ENCODE results near the gene BST1. TPM values are rescaled to one million over a fixed set of nuclear protein-coding genes. Genes with fewer than 3 reads are reported as not detected.
A peak's percentile ranks its signal among the peaks of the same experiment; 100 is the strongest.
"Not testable (repeated sequence)": the region's sequence is repeated elsewhere in the genome, so short reads cannot be mapped to it uniquely, and the experiment has no call there.

The BST1 gene
- total RNA-seq, 1 donor from 2014 or later: 2.6 TPM

DNA sequence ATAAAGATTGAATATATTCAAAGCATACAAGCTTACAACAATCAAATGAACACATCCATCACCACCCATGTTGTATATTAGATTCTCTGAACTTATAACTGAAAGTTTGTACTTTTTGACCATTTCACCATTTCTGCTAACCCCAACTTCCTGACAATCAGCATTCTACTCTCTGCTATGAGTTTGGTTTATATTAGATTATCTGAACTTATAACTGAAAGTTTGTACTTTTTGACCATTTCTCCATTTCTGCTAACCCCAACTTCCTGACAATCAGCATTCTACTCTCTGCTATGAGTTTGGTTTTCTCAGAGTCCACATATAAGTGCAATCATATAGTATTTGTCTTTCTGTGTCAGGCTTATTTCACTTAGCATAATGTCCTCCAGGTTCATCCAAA lies 59.6 kb downstream of the BST1 start:
- intact Hi-C loops (cut with DNase I); DNase-seq; ATAC-seq (ENCODE audit: poor library complexity): not testable (repeated sequence)

DNA sequence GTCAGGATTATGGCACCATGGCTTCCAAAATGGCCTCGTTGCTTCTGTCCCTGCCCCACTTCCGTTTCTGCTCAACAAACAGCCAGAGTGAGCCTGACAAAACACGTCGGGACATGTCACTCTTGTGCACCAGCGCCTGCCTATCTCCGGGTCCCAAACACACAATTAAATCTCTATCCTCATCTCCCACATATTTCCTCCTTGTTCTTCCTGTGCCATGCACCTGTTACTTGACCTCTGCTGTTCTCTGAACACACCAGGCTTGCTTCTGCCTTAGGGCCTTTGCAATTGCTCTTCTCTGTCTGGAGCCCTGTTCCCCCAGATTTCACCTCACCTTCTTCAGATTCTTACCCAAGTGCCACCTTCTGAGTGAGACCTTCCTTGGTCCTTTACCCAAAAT lies 62.5 kb downstream of the BST1 start:
- DNase-seq (no peak), ATAC-seq (ENCODE audit: poor library complexity) (no peak)
- intact Hi-C loops (cut with DNase I): no loop called here

DNA sequence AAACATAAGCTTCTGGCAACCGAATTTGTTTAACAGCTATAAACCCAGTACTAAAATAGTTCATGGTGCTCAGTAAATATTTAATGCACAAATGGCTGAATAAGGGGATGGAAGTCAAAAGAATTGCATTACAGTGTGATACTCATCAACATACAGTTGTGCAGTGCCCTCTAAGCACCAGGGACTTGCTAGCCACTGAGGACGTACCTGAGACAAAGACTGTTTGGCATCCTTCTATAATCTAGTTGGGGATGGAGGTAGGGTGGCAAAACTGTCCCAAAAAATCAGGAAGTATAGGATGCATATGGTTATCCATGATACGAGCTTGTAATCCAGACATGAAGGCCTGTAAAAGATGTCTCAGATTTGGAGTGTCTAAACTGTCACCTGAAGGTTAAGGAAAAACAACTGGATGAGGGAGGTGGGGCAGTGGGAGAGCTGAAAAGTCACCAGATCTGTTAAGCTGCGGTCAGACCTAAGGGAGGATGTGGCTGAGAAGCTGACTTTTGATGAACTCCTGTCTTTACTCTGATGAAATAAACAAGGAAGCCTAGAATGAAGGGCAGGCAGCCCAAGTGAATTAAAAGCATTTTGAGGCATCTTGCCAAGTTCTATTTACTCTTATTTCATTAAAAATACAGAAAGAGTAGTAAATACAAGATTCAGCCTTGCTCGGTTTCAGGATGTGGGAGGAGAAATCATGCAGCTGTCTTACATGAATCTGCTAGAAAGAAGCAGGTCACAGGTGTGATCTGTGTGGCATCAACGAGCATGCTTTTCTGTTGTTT lies 63.2 kb downstream of the BST1 start:
- DNase-seq: no peak
- intact Hi-C loops (cut with DNase I): no loop called here
- no peak for ATAC-seq (ENCODE audit: poor library complexity)

DNA sequence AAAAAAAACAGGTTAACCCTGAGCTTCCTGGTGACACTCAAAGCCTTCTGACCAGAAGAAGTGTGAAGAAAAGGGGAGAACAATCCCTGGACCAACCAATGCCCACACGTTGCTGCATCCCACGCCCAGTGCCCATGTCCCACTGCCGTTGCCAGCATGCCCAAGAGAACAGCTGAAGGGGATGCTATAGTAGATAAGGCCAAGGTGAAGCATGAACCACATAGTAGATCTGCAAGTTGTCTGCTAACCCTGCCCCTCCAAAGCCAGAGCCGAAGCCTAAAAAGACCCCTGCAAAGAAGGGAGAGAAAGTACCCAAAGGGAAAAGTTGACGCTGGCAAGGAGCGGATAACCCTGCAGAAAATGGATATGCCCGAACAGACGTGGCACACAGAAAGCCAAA lies 64.0 kb downstream of the BST1 start:
- ATAC-seq (ENCODE audit: poor library complexity) (no peak), DNase-seq (no peak)
- intact Hi-C loops (cut with DNase I): no loop called here

DNA sequence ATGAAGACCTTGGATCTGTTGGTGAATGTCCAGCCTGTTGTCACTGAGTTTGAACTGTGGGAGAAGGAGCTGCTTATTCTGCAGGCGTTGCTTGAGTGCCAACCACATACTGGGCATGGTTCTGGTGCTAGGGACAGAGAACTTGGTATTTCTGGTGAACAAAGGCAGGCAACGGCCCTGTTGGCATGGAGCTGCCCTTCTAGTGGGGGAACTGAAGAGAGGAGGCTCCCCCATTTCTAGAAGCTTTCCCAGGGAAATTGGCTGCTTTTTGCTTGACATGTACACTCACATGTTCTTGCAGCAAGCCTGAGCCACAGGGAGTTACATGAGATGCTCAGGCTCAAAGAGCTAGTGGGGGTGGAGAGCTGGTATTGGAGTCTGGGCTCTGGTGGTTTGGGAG lies 66.3 kb downstream of the BST1 start:
- intact Hi-C loops (cut with DNase I): no loop called here
- DNase-seq (no peak), ATAC-seq (ENCODE audit: poor library complexity) (no peak)

DNA sequence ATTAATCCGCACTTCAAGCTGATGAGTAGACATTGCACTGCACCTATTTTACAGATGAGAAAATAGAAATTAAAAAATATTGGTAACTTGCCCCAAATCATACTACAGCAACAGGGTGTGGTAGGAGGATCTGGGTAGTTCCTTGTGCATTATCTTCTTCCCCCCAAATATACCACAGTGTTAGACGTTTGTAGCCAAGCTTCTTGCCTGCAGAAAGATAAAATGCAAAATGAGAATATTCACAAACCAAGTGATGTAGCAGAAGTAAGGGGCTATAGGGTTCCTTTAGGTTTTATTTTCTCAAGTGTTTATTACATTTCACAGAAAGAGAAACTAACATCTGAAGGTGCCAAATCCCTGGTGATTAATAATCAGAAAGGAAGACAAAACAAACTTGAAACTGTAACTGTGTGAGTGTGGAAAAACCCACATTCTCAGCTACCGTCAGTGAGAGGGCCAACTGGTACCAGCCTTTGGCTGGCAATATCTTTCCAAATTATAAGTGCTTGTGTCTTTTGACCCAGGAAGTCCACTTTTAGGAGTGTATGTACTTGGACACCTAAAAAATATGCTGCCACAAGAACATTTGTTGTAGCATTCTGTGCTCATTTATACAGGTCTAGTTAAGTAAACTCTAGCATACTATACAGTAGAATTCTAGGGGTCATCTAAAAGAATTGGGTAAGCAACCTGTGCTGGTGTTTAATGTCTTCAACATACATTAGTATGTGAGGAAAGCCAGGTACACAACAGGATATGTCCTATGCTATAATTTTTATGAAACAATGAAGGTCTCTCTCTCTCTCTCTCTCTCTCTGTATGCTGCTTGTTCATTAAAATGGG lies 68.6 kb downstream of the BST1 start:
- intact Hi-C loops (cut with DNase I): no loop called here
- DNase-seq (no peak), ATAC-seq (ENCODE audit: poor library complexity) (no peak)

DNA sequence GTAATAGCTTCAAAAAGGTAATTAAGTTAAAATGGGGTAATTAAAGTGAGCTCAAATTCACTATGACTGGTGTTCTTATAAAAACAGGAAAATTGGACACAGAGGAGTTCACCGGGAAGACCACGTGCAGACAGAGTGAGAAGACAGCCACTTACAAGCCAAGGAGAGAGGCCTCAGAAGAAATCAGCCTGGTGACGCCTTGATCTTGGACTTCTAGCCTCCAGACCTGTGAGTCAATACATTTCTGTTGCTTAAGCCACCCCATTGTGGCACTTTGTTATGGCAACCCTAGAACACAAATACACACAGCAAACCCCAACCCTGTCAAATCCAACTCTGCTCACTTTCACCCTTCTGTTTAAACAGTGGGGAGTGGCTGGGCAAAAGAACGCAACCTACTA lies 71.2 kb downstream of the BST1 start:
- ATAC-seq (ENCODE audit: poor library complexity): no peak
- intact Hi-C loops (cut with DNase I): no loop called here

DNA sequence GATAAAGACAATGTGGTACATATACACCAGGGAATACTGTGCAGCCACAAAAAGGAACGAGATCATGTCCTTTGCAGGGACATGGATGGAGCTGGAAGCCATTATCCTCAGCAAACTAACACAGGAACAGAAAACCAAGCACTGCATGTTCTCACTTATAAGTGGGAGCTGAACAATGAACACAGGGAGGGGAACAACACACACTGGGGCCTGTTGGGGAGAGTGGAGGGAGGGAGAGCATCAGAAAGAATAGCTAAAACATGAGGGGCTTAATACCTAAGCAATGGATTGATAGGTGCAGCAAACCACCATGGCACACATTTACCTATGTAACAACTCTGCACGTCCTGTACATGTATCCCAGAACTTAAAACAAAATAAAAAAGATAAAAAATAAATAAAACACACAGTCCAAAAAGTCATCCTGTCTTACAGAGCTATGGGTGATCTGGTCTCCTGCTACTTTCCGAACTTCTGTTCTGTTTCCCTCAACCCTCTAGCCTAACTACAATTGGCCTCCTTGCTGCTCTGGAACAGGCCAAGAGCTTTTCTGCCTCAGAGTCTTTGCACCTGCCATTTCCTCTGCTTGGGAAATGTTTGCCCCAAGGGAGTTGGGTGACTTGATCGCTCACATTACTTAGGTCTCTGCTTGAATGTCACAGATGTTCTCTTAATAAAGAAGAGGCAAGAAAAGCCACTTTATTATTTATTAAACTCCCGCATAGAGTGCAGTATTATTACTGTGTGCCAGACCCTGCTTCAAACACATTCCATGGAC lies 74.2 kb downstream of the BST1 start:
- intact Hi-C loops (cut with DNase I): no loop called here
- ATAC-seq (ENCODE audit: poor library complexity) (no peak), DNase-seq (no peak)

More for the DNA sequence above, 71.2 kb downstream of the BST1 start:
- no peak for DNase-seq

DNA sequence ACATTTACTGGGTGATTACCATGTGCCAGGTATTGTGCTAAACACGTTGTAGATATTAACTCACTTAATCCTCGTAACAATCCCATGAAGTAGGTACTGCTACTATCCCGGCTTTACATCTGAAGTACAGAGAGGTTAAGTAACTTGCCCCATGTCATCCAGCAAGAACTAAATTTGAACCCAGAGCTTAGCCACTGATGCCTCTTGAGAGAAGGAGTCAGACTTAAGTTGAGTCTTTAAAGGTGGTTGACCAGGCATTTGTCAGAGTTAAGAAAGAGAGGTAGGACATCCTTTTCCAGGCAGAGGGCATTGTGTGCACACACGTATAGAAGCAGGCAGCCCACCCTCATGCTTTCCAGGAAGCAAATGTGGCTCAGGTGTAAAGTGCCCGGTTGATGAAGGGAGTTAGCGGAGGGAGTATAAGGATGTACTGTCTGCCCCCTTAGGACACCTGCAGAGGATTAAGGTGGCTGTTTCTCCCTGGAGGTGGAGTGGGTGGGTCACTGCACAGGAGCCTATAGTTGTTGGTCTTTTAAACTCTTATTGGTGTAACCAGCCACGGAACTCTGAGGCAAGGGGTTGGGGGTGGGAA lies 74.9 kb downstream of the BST1 start:
- ATAC-seq (ENCODE audit: poor library complexity): no peak
- no peak for DNase-seq
- intact Hi-C loops (cut with DNase I): no loop called here

DNA sequence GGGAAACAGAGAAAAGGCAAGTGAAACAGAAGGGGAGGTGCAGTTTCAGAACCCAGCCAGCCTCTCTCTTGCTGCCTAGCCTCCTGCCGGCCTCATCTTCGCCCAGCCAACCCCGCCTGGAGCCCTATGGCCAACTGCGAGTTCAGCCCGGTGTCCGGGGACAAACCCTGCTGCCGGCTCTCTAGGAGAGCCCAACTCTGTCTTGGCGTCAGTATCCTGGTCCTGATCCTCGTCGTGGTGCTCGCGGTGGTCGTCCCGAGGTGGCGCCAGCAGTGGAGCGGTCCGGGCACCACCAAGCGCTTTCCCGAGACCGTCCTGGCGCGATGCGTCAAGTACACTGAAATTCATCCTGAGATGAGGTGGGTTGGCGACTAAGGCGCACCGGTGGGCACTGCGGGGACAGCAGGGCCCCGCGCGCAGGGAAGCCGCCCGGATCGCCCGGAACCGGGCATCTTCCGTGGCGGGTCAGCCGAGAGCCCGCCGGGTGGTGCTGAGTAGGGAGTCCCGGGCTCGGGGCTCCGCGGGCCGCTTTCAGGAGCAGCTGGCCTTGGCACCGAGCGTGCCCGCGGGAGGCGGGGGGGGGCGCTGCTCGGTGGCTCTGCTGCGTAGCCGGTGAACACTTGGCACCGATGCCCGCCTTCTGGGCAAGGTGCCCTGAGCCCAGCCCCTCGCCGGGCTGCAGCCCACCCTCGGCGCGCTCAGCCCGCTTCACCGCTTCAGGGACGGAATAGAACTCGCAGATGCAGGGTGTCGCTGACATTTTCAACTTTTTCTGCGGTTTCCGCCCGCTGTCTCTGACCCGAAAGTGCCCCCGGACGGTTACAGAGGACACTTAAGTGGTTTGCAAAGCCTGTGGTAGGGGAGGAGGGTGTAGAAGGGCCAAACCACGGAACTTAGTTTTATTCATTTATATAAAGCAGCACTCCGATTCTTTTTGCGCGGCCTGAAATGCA lies 75.7 kb downstream of the BST1 start, which contains the start of gene CD38:
CD38 (plus strand) TSS at position 40 of the 953 bp plus-strand sequence; CDS start at position 127, 87 bp downstream.
- intact Hi-C loops (cut with DNase I): no loop called here
- peak; percentile 72 for ATAC-seq (ENCODE audit: poor library complexity)
- peak; percentile 59 for DNase-seq

DNA sequence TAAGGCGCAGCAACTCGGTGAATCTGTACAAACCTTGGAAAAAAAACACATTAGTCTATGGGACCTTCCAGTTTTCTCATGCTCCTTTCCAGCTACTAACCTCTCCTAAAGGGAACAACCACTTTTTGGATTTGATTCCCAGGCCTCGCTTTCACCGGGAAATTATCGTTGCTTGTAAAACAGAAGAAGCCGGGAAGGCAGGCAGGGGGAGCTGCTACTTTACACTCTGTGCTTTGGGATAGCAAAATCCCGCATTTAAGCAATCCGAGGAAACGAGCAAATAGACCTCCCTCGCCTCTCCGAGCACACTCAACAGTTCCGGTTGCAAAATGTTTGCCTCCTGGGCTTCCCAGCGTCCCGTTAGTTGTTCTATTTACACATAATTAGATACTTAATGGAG lies 76.4 kb downstream of the BST1 start:
- DNase-seq: peak; percentile 74
- intact Hi-C loops (cut with DNase I): no loop called here
- peak; percentile 85 for ATAC-seq (ENCODE audit: poor library complexity)

DNA sequence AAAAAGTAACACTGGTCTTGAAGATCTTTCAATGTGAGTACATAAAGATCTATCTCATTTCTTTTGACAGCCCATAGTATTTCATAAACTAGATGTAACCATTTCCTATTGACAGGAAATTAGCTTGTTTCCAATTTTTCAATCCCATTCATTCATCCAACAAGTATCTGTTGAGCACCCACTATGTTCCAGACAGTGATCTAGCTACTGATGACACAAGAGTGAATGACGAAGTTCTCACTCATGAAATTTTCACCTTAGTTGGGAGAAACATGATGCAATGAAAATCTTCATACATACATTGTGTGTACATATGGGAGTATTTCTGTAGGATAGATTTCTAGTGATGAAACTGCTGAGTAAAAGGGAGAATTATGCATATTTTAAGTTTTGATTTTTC lies 76.9 kb downstream of the BST1 start:
- intact Hi-C loops (cut with DNase I): no loop called here
- DNase-seq: no peak
- no peak for ATAC-seq (ENCODE audit: poor library complexity)

DNA sequence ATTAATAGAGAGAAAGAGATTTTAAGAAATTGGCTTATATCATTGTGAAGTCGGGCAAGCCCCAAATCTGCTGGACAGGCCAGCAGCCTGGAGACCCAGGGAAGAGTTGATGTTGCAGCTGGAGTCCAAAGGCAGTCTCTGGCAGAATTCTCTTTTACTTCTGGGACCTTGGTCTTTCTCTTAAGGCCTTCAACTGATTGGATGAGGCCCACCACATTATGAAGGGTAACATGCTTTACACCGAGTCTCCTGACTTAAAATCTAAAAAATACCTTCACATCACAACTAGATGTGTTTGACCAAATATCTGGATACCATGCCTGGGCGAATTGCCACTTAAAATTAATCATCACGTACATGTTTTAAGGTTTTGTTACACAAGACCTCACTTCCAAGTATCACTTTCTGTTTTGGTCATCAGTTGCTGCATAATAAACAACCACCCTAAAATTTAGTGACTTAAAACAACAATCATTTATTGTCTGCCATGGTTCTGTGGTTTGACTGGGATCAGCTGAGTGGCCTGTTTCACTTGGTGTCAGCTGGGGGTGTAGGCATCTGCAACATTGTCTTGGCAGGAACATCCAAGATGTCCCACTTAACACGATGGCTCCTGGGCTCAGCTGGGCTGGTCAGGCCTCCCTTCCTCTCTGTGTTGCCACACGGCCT lies 78.7 kb downstream of the BST1 start:
- ATAC-seq (ENCODE audit: poor library complexity): no peak
- intact Hi-C loops (cut with DNase I): no loop called here
- DNase-seq: no peak

Data from Right ventricle myocardium superior (tissue), 1 donor.